Activated naive CD8-positive, alpha-beta T cell (primary cell): ENCODE results near the gene P4HTM.
"Not testable (repeated sequence)": the region's sequence is repeated elsewhere in the genome, so short reads cannot be mapped to it uniquely, and the experiment has no call there.

Source experiments
- H3K27ac Mint-ChIP-seq: one replicate; pipeline ENCODE4 v1.8.0; 2021; ENCODE audit warnings: mixed read lengths
- H3K27me3 Mint-ChIP-seq: one replicate; pipeline ENCODE4 v1.8.0; 2021; ENCODE audit warnings: mixed read lengths
- H3K36me3 Mint-ChIP-seq: one replicate; pipeline ENCODE4 v1.8.0; 2021; ENCODE audit warnings: mixed read lengths
- H3K4me1 Mint-ChIP-seq: one replicate; pipeline ENCODE4 v1.8.0; 2021; ENCODE audit warnings: low read depth, mixed read lengths
- H3K4me3 Mint-ChIP-seq: one replicate; pipeline ENCODE4 v1.8.0; 2021; ENCODE audit warnings: mild to moderate bottlenecking, mixed read lengths
- H3K9me3 Mint-ChIP-seq: one replicate; pipeline ENCODE4 v1.8.0; 2021; ENCODE audit warnings: low read depth, mixed read lengths

The P4HTM gene

DNA sequence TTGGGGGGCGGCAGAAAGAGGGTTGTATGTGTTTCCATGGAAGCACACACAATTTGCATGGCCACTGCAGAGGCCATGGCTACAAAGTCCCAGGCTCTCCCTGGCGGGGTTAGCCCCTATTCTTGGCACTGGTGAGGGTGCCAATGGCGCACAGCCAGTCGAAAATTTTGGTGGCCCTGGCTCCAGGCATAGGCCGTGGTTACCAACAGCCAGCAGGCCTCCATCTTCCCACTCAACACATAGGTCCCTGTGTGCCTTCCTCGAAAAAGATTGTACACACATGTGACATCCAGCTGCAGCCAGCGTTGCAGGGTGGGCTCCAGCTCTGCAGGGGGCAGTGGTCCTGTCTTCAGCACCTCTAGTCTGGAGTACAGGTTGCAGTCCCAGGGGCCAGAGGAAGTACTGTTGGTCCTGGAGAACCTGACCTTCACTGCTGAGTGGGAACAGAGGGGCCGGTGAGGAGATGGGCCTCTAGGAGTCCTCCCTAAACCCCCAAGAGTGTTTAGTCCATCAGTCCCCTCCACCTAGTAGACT, 7.1 kb downstream of the P4HTM start:
- no peak overlapping the region for H3K27ac Mint-ChIP-seq
- H3K9me3 Mint-ChIP-seq = no peaks in the 10 kb centered on the region

DNA sequence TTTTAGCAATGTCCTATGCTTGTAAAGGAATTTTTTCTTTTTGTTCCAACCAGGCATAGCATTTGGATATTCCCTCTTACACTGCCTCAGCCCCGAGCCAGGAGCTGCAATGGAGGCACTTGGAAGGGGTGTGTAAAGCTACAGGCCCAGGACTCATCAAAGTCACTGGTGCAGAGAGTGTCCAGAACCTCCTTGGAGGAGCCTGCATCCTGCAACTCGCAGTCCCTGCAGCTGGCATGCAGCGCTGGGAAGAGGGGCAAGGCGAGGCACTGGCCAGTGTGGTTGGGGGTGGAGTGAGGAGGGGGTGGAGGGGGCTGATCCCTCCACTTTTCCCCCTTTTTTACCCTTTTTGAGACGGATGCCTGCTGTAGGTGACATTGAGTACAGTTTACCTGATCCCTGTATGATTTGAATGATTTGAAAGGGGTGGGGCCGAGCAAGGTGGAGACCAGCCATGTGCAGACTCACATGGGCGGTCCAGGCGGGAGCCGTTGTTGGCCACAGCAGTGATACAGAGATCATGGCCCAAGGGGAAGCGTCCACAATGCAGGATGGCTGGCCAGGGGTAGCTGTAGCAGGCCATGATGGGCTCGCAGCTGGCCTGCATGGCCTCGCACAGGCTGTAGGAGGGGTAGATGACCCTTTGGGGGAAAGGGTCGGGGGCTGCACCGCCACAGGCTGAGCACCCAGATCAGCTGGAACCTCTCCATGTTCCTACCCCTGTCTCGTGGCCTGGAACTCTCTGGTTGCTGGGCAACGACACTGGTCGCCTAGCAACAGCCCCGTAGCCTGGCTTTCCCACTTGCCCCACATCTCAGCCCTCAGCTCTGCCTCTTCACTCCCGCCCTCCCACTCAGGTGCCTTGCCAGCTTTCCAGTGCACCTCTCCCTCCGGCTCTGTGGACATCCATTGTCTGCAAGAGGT, 7.9 kb downstream of the P4HTM start:
- H3K36me3 Mint-ChIP-seq = no peaks in the 10 kb centered on the region
- no peak overlapping the region for H3K27ac Mint-ChIP-seq
- no peaks in the 10 kb centered on the region for H3K27me3 Mint-ChIP-seq
- no peaks in the 10 kb centered on the region for H3K9me3 Mint-ChIP-seq
- no peak overlapping the region for H3K4me3 Mint-ChIP-seq
- peaks cover 11% of the 10 kb centered on the region for H3K4me1 Mint-ChIP-seq

More for the DNA sequence above, 7.1 kb downstream of the P4HTM start:
- Mint-ChIP-seq H3K4me3 (no peak overlapping the region), H3K4me1 (peaks cover 11% of the 10 kb centered on the region), H3K27me3 (no peaks in the 10 kb centered on the region), H3K36me3 (no peaks in the 10 kb centered on the region)

DNA sequence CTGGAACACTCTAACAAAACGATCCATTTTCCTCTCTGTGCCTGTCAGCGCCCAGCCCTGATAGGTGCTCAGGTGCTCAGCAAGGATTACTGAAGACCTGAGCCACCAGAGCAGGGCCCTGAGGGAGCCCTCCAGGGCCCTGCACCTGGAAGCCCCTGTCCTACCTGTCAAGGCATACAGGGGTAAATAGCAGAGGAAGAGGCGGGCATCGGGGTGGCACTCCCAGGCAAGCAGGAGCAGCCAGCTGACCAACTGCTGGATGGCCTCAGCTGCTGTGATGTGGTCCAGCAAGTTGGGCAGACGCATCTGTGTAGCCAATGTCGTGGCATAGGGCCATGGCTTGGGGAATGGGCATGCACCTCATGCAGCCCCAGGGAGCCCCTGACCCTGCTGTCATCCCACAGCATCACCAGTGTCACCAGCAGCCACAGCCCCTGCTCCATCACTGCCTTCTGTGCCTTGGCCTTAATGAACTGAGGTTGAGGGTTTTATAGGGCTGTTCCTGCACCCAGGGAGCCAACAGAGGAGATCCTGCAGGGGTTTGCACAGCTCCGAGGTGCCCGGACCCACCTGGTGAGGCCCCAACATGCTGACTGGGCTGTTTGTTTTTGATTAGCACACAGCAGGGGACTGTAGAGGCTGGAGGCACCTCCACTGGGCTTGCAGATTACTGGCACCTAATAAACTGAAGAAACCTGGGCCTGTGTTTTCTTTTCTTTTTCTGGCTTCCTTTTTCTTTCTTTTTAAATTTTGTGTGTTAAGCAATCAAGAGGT, 9.2 kb downstream of the P4HTM start:
- Mint-ChIP-seq H3K27ac (no peak overlapping the region), H3K9me3 (no peaks in the 10 kb centered on the region), H3K36me3 (no peaks in the 10 kb centered on the region), H3K27me3 (no peaks in the 10 kb centered on the region), H3K4me1 (peaks cover 6% of the 10 kb centered on the region), H3K4me3 (no peak overlapping the region)

DNA sequence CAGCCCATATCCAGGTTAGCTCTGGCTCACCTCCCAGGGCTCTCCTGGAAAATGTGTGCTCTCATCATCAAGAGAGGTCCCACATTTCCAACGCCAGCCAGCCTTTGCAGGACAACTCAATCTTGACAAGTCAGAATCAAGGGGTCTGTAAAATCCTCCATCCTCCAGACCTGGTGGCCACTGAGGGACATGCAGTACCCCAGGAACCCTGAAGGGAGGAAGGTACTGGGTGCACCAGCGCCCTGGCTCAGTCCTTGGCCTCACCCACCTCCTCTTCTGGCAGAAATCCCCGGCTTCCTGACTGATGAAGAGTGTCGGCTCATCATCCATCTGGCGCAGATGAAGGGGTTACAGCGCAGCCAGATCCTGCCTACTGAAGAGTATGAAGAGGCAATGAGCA, 11.1 kb downstream of the P4HTM start:
- Mint-ChIP-seq H3K27ac (peak overlapping the region; percentile 18), H3K9me3 (no peaks in the 10 kb centered on the region), H3K27me3 (no peaks in the 10 kb centered on the region), H3K36me3 (no peaks in the 10 kb centered on the region), H3K4me3 (no peak overlapping the region), H3K4me1 (peaks cover under 1% of the 10 kb centered on the region)

DNA sequence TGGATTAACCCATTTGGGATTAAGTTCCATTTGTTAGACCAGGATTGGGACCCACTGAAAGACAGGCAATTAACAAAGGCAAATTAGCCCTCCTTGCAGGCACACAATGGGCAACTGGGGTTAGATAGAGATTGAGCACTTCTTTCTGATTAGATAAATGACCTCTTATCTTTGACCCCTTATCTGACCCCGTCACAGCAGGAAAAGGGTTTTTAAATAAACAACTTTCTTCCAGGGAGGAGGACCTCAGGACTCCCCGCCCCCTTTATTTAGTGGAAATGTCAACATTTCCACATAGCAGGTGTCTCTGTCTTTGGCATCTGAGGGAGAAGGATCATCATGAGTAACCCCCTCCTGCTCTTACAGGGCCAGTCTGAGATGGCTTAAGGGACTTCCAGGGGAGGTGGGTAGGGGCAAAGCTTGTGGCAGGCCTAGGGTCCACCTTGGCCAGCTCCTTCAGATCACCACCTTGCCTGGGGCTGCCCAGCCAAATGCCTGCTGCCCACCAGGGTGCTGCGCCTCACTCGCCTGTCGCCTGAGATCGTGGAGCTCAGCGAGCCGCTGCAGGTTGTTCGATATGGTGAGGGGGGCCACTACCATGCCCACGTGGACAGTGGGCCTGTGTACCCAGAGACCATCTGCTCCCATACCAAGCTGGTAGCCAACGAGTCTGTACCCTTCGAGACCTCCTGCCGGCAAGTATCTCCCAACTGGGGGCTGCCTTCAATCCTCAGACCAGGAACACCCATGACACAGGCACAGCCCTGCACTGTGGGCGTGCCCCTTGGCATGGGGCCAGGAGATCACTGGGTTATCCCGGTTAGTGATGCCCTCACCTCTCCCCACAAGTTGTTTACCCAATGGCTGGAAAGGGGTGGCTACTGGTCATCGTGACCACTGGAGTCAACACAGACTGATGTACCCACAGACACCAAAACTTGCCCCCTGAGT, 14.6 kb downstream of the P4HTM start:
- Mint-ChIP-seq H3K4me3 (no peak overlapping the region), H3K36me3 (no peaks in the 10 kb centered on the region), H3K27me3 (no peaks in the 10 kb centered on the region), H3K4me1 (peaks cover 21% of the 10 kb centered on the region), H3K27ac (no peak overlapping the region), H3K9me3 (no peaks in the 10 kb centered on the region)

DNA sequence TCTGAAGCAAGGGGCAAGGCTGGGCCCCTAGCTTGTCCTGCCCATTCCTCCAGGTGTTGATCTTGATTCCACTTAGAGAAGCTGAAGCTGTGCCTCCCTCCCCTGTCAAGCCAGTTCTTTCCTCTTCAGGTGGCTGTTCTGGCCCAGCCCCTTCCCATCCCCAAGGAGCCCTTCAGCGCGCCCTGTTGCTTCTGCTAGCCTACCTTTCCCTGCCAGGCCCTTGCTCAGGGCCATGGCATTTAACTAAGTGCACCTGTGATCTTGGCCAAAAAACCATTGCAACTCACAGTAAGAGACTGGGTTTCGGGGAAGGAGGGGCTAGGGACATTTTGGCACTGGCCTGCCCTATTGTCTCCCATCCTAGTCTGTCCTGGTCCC, 15.3 kb downstream of the P4HTM start:
- Mint-ChIP-seq H3K4me3 (no peak overlapping the region), H3K9me3 (no peaks in the 10 kb centered on the region), H3K4me1 (peaks cover 21% of the 10 kb centered on the region), H3K27me3 (no peaks in the 10 kb centered on the region), H3K27ac (no peak overlapping the region), H3K36me3 (no peaks in the 10 kb centered on the region)

DNA sequence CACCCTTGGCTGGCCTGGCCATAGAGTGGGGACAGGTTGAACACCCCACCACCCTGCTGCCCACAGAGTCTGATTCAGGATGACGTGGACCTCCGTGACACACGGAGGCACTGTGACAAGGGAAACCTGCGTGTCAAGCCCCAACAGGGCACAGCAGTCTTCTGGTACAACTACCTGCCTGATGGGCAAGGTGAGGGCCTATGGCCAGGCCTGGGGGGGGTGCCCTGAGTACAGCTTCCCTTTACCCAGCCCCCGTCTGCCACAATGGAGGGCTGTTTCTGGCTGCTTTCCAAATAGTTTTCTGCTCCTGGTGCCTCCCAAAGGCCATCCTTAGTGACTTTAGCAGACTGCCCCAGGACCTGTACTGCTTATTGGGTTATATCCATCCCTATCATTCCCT, 16.0 kb downstream of the P4HTM start:
- H3K4me3 Mint-ChIP-seq = peak overlapping the region; percentile 99
- H3K36me3 Mint-ChIP-seq = no peaks in the 10 kb centered on the region
- H3K27me3 Mint-ChIP-seq = no peaks in the 10 kb centered on the region
- no peaks in the 10 kb centered on the region for H3K9me3 Mint-ChIP-seq
- H3K27ac Mint-ChIP-seq = no peak overlapping the region
- H3K4me1 Mint-ChIP-seq = peaks cover 21% of the 10 kb centered on the region

DNA sequence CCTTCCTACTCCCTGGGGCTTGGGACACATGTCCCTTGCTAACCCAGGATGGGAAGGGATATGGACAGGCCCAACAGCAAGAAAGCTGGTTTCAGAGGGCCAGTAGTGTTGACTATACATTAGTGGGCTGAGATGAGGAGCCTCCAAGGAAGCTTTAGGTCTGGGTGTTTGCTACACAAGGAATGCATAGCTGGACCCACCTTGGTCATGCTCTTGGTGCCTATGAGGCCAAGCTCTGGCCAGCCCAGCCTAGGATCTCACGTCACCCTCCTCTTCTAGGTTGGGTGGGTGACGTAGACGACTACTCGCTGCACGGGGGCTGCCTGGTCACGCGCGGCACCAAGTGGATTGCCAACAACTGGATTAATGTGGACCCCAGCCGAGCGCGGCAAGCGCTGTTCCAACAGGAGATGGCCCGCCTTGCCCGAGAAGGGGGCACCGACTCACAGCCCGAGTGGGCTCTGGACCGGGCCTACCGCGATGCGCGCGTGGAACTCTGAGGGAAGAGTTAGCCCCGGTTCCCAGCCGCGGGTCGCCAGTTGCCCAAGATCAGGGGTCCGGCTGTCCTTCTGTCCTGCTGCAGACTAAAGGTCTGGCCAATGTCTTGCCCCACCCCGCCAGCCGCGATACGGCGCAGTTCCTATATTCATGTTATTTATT, 16.5 kb downstream of the P4HTM start:
- H3K27ac Mint-ChIP-seq = peak overlapping the region; percentile 100
- no peaks in the 10 kb centered on the region for H3K27me3 Mint-ChIP-seq
- no peaks in the 10 kb centered on the region for H3K36me3 Mint-ChIP-seq
- H3K9me3 Mint-ChIP-seq = no peaks in the 10 kb centered on the region
- peak overlapping the region; percentile 99 for H3K4me3 Mint-ChIP-seq
- H3K4me1 Mint-ChIP-seq = peaks cover 23% of the 10 kb centered on the region

DNA sequence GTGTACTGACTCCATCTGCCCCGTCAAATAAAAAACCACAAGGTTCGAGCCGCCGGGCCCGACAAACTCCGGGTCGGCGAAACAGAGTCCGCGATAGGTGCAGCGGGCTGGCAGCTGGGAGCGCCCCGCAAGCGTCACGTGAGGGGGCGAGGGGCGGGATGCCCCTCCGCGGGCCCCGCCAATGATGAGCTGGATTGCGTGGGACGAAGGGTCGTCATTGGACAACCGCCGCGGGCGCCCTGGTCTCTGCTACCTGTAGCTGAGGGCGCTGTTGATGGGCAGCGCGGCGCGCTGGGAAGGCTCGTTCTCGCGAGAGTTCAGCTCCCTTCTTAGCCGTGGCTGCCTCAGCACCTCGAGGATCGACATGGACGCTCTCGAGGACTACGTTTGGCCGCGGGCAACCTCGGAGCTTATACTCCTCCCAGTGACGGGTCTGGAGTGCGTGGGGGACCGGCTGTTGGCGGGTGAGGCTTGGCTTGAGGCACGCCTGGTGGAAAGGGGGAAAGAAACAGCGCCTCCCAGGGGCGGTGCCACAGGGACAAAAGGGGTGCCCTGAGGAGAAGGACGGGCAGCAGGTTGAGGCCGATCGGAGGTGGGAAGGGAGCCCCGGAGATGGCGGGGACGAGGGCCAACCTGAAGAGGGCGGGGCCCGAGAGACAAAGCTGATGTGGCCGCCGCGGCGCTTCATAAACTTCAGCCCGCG, 17.2 kb downstream of the P4HTM start, which contains the start of gene WDR6:
Gene WDR6, plus strand, starts transcription at position 324 of the 703 bp plus-strand sequence. Its CDS starts 41 bp downstream, at position 365.
- no peaks in the 10 kb centered on the region for H3K9me3 Mint-ChIP-seq
- H3K27me3 Mint-ChIP-seq = no peaks in the 10 kb centered on the region
- H3K36me3 Mint-ChIP-seq = no peaks in the 10 kb centered on the region
- peak within 1 kb of the TSS; percentile 99 for H3K4me3 Mint-ChIP-seq
- peaks cover 28% of the 10 kb centered on the region for H3K4me1 Mint-ChIP-seq
- H3K27ac Mint-ChIP-seq = peak within 1 kb of the TSS; percentile 100

DNA sequence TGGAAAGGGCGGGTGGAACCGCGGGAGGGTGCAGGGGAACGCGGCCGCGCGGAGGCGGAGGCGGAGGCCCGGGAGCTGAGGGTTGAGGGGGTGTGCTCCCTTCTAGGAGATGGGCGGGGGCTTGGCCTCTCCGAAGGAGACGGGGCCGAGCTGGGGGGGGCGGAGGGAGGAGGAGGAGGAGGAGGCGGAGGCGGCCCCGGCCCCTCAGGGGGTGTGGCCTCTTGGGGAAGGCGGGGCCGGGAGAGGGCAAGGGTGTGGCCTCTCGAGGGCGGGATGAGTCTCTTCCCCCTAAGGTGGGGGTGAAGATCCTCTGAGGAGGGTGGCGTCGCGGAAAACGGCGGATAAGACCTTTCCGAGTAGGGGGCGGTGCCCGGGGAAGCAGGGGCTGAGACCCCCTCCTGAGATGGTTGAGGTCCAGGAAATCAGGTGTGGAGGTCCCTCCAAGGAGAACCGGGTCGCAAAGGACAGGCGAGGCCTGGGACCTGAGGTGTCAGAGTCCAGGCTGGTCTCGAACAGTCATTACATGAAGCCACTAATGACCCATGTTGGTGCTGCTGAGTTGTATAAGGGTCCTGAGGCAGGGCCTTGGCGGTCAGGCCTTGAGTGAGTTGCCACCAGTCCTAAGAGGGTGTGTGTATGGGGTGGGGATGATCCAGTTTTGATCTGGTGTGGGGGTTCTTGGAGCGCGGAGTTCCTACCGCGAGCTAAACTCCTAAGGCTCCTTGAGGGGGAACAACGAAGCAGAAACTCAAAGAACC, 17.9 kb downstream of the P4HTM start:
- H3K27ac Mint-ChIP-seq = peak overlapping the region; percentile 100
- peaks cover 29% of the 10 kb centered on the region for H3K4me1 Mint-ChIP-seq
- H3K4me3 Mint-ChIP-seq = peak overlapping the region; percentile 99
- no peaks in the 10 kb centered on the region for H3K27me3 Mint-ChIP-seq
- H3K9me3 Mint-ChIP-seq = no peaks in the 10 kb centered on the region
- no peaks in the 10 kb centered on the region for H3K36me3 Mint-ChIP-seq

DNA sequence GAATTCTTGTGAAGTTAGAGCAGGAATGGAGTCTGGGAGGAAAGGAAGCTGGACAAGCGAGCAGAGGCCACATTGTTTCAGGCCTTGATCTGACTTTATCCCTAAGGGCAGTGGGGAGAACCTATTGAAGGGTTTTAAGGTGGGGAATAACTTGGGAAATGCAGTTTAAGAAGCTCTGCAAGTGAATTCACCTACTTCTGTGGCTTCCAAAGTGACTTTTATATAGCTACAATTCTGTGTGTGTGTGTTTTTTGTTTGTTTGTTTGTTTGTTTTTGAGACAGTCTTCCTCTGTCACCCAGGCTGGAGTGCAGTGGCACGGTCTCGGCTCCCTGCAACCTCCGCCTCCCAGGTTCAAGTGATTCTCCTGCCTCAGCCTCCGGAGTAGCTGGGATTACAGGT, 18.6 kb downstream of the P4HTM start:
- not testable (repeated sequence) for H3K36me3 Mint-ChIP-seq, H3K9me3 Mint-ChIP-seq, H3K27me3 Mint-ChIP-seq
- Mint-ChIP-seq H3K27ac (peak overlapping the region; percentile 100), H3K4me1 (peaks cover 29% of the 10 kb centered on the region), H3K4me3 (peak overlapping the region; percentile 99)

DNA sequence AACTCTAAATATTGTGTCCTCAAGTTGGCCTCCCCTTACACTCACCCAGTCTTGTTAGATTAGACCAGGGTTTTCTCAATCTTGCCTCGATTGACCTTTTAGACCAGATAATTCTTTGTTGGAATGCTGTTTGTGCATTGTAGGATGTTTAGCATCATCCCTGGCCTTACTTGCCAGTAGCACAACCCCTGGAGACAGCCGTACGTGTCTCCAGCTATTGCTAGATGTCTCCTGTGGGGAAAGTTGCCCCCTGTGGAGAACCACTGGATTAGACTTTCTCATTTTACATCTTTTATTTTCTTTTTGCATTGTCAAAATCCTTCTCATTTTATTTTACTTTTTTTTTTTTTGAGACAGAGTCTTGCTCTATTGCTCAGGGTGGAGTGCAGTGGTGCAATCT, 19.4 kb downstream of the P4HTM start:
- Mint-ChIP-seq H3K4me3 (peak overlapping the region; percentile 99), H3K36me3 (no peaks in the 10 kb centered on the region), H3K9me3 (no peaks in the 10 kb centered on the region), H3K4me1 (peaks cover 29% of the 10 kb centered on the region), H3K27me3 (no peaks in the 10 kb centered on the region), H3K27ac (no peak overlapping the region)

DNA sequence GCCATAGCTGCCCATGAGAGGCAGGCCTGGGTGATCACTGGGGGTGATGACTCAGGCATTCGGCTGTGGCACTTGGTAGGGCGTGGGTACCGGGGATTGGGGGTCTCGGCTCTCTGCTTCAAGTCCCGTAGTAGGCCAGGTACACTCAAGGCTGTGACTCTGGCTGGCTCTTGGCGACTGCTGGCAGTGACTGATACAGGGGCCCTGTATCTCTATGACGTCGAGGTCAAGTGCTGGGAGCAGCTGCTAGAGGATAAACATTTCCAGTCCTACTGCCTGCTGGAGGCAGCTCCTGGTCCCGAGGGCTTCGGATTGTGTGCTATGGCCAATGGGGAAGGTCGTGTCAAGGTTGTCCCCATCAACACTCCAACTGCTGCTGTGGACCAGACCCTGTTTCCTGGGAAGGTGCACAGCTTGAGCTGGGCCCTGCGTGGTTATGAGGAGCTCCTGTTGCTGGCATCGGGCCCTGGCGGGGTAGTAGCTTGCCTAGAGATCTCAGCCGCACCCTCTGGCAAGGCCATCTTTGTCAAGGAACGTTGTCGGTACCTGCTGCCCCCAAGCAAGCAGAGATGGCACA, 22.5 kb downstream of the P4HTM start:
- H3K27me3 Mint-ChIP-seq = no peaks in the 10 kb centered on the region
- H3K27ac Mint-ChIP-seq = no peak overlapping the region
- H3K4me3 Mint-ChIP-seq = no peak overlapping the region
- no peaks in the 10 kb centered on the region for H3K36me3 Mint-ChIP-seq
- no peaks in the 10 kb centered on the region for H3K9me3 Mint-ChIP-seq
- peaks cover 28% of the 10 kb centered on the region for H3K4me1 Mint-ChIP-seq
